OCI-LY7 (cell line): Measurements from ENCODE around the gene DST.

ENCODE experiments used
- CTCF ChIP-seq: fragments of 200-600 bp; sonication (generic); conservative IDR thresholded peaks from 2 replicates; pipeline ENCODE4 v1.5.1; 2014; ENCODE audit warnings: mild to moderate bottlenecking, antibody characterized with exemption, low read length, moderate library complexity, mixed read lengths
- EZH2phosphoT487 ChIP-seq: fragments of 200-600 bp; sonication (generic); IDR thresholded peaks from 2 replicates; pipeline ENCODE4 v1.6.1; 2018; ENCODE audit warnings: low read depth, borderline replicate concordance, mild to moderate bottlenecking, mixed run types, antibody characterized with exemption, low read length, moderate library complexity, mixed read lengths

DNA sequence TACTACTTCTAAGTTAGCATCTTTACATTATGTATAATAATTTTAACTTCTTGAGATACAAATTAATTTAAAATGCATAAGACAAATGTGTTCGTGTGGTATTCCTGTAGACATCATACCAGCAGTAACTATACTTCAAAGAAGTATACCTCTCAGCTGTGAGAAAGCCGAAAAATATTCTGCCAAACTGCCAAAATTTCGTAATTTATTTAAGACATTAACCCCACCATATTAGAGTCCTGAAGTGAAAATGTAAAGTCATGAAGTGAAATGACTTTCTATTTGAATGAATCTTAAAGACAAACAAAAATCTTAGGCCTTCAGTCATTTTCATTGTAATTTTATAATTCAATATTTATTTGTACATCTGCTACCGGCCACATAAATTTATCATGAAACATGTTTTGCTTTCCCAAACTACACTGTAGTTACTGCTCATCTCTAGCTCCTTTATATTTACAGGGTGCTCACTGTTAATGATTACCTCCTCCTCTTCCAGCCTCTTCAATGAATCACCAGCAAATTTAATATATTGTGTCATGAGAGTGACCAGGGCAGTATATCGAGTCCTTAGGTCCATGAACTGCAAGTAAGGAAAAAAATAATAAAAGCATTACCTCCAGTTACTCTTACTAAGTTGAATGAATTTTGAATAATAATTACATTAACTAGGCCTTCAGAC is 18.5 kb downstream of the DST start:
- TF ChIP-seq CTCF (no peak), EZH2phosphoT487 (no peak)
